Measurements from ENCODE around the gene TCF3. TPM values are rescaled to one million over a fixed set of nuclear protein-coding genes. Genes with fewer than 3 reads are reported as not detected.

Gene TCF3
- polyA plus RNA-seq, 1 donor (not counting 4 experiments of a cell fraction or from before 2014, with no cell fraction given) = 40.0 TPM

DNA sequence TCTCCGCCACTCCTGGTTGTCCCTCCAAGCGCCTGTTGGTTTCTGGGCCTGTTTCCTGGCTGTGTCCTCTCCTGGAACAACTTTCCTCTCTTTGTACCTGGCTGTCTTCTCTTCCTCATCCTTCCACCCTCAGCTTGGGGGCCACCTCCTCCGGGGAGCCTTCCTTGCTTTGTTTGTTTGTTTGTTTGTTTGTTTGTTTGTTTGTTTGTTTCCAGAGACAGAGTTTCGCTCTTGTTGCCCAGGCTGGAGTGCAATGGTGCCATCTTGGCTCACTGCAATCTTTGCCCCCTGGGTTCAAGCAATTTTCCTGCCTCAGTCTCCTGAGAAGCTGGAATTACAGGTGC lies 6.6 kb upstream of the TCF3 start:
- TF ChIP-seq, protein P1, sequence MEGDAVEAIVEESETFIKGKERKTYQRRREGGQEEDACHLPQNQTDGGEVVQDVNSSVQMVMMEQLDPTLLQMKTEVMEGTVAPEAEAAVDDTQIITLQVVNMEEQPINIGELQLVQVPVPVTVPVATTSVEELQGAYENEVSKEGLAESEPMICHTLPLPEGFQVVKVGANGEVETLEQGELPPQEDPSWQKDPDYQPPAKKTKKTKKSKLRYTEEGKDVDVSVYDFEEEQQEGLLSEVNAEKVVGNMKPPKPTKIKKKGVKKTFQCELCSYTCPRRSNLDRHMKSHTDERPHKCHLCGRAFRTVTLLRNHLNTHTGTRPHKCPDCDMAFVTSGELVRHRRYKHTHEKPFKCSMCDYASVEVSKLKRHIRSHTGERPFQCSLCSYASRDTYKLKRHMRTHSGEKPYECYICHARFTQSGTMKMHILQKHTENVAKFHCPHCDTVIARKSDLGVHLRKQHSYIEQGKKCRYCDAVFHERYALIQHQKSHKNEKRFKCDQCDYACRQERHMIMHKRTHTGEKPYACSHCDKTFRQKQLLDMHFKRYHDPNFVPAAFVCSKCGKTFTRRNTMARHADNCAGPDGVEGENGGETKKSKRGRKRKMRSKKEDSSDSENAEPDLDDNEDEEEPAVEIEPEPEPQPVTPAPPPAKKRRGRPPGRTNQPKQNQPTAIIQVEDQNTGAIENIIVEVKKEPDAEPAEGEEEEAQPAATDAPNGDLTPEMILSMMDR (optimal IDR thresholded peaks at IDR 0.05 in 1 of 3, IDR thresholded peaks at IDR 0.05 in 1 of 3, conservative IDR thresholded peaks at IDR 0.05 in 1 of 3; ENCODE audit: extremely low read depth in 1 of 3, insufficient read depth in 2 of 3, low read length in 3 of 3) = no peak
- TF ChIP-seq EZH2 (IDR thresholded peaks at IDR 0.05; ENCODE audit: low read length) = no peak
- Histone ChIP-seq H3K36me3 (ENCODE audit: control insufficient read depth in 2 of 2, extremely low read depth in 1 of 2, insufficient read depth in 2 of 2, low read length in 2 of 2) (no peaks in the 10 kb centered on the region), H3K79me2 (ENCODE audit: control insufficient read depth, insufficient read depth, low read length) (no peaks in the 10 kb centered on the region), H3K9me3 (ENCODE audit: control insufficient read depth, low read depth, low read length) (no peaks in the 10 kb centered on the region), H3K27ac (ENCODE audit: control insufficient read depth, insufficient read depth, low read length) (no peak overlapping the region), H3K27me3 (ENCODE audit: control insufficient read depth, extremely low read depth, insufficient read depth, low read length) (peaks cover 12% of the 10 kb centered on the region), H3K4me3 (ENCODE audit: control insufficient read depth in 2 of 3, extremely low read depth in 1 of 3, insufficient read depth in 2 of 3, low read depth in 1 of 3, low read length in 3 of 3) (no peak overlapping the region), H3K4me1 (ENCODE audit: control insufficient read depth, extremely low read depth, insufficient read depth, low read length) (peaks cover 6% of the 10 kb centered on the region), H4K20me1 (ENCODE audit: control insufficient read depth, extremely low read depth, insufficient read depth, low read length) (no peaks in the 10 kb centered on the region), H3K4me2 (ENCODE audit: control insufficient read depth, extremely low read depth, insufficient read depth, low read depth, low read length) (no peak overlapping the region), H3K9me1 (ENCODE audit: control insufficient read depth, extremely low read depth, insufficient read depth, low read length) (no peaks in the 10 kb centered on the region), H2AFZ (ENCODE audit: control insufficient read depth, low read length) (no peak overlapping the region), H3K9ac (ENCODE audit: control insufficient read depth, extremely low read depth, insufficient read depth, low read length) (no peak overlapping the region)
- FAIRE-seq (no peak), DNase-seq (ENCODE audit: low read depth, low spot score) (no peak)
- dilution Hi-C loops (cut with MboI; ENCODE audit: extremely low pct_ligation_motif_present, low sequenced_read_pairs) = no loop called here

DNA sequence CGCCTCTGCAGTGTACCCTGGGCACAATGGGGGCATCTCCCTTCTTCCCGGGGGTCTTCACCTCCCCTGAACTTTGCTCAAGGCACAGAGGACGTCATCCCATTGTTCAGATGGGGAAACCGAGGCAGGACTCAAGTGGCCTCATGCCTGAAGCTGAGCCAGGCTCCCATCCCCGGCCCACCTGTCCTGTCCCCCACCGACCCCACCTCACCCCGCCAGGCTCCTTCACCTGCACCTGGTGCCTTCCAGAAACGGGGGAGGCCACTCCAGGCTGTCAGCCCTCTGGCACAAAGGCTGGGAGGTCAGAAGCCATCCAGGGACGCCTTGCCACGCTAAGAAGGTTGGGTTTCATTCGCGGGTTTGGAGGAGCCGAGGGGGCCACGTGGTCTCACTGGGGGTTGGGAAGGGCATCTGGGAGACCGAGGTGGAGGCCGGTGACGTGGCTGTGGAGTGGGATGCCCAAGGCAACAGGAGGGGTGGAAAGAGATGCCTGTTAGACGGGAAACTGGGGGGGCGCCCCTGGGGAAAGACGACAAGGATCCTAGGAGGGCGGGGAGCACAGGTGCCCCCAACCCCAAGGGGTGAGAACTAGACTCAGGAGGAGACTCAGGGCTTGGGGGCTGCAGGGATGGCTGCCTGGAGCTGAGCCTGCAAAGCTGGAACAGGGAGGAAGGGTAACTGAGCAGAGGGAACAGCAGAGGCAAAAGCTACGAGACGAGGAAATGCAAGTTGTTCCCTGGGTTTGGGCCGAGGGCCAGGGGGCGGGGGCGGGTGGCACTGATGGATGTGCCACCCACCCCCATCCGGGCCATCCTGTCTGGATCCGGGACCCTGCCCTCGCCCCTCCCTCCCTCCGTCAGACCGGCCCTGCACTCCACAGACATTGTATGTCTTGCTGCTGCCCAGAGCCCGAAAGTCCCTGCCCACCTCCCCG lies 6.0 kb upstream of the TCF3 start:
- Histone ChIP-seq H3K79me2 (ENCODE audit: control insufficient read depth, insufficient read depth, low read length) (no peaks in the 10 kb centered on the region), H3K9me3 (ENCODE audit: control insufficient read depth, low read depth, low read length) (no peaks in the 10 kb centered on the region), H3K4me1 (ENCODE audit: control insufficient read depth, extremely low read depth, insufficient read depth, low read length) (peaks cover 6% of the 10 kb centered on the region), H3K4me2 (ENCODE audit: control insufficient read depth, extremely low read depth, insufficient read depth, low read depth, low read length) (no peak overlapping the region), H2AFZ (ENCODE audit: control insufficient read depth, low read length) (no peak overlapping the region), H3K9me1 (ENCODE audit: control insufficient read depth, extremely low read depth, insufficient read depth, low read length) (no peaks in the 10 kb centered on the region), H3K9ac (ENCODE audit: control insufficient read depth, extremely low read depth, insufficient read depth, low read length) (no peak overlapping the region), H3K27ac (ENCODE audit: control insufficient read depth, insufficient read depth, low read length) (no peak overlapping the region), H4K20me1 (ENCODE audit: control insufficient read depth, extremely low read depth, insufficient read depth, low read length) (no peaks in the 10 kb centered on the region), H3K36me3 (ENCODE audit: control insufficient read depth in 2 of 2, extremely low read depth in 1 of 2, insufficient read depth in 2 of 2, low read length in 2 of 2) (no peaks in the 10 kb centered on the region), H3K27me3 (ENCODE audit: control insufficient read depth, extremely low read depth, insufficient read depth, low read length) (peaks cover 12% of the 10 kb centered on the region), H3K4me3 (ENCODE audit: control insufficient read depth in 2 of 3, extremely low read depth in 1 of 3, insufficient read depth in 2 of 3, low read depth in 1 of 3, low read length in 3 of 3) (no peak overlapping the region)
- FAIRE-seq (no peak), DNase-seq (ENCODE audit: low read depth, low spot score) (no peak)
- dilution Hi-C loops (cut with MboI; ENCODE audit: extremely low pct_ligation_motif_present, low sequenced_read_pairs) = no loop called here
- TF ChIP-seq EZH2 (IDR thresholded peaks at IDR 0.05; ENCODE audit: low read length) = no peak
- TF ChIP-seq, protein P1 (optimal IDR thresholded peaks at IDR 0.05 in 1 of 3, IDR thresholded peaks at IDR 0.05 in 1 of 3, conservative IDR thresholded peaks at IDR 0.05 in 1 of 3; ENCODE audit: extremely low read depth in 1 of 3, insufficient read depth in 2 of 3, low read length in 3 of 3) = no peak

Measured in keratinocyte (primary cell).